Fibroblast of the conjunctiva (primary cell): Measurements from ENCODE around the gene GSTM1.
"Not testable (repeated sequence)": the region's sequence is repeated elsewhere in the genome, so short reads cannot be mapped to it uniquely, and the experiment has no call there.

Source experiments
- DNase-seq: peaks from one replicate; pipeline ENCODE4 v3.0.0-alpha.2; 2010; ENCODE audit warnings: low read depth

GSTM1 gene

GRCh38 chr1:109659997-109660690 is 27.5 kb upstream of the GSTM1 start:
- no peak for DNase-seq

- DNase-seq, result not testable (repeated sequence)
Measured at GRCh38 chr1:109660691-109661026, 27.0 kb upstream of the GSTM1 start.

- DNase-seq, result no peak
Measured at GRCh38 chr1:109661391-109661790, 26.2 kb upstream of the GSTM1 start.

GRCh38 chr1:109664671-109665070 is 22.9 kb upstream of the GSTM1 start:
- DNase-seq, result no peak

- peak; percentile 76 for DNase-seq
Measured at GRCh38 chr1:109667452-109668122, 20.0 kb upstream of the GSTM1 start, which contains the start of gene GSTM2. GSTM2 (plus strand) TSS chr1:109668057; CDS start chr1:109668116, 59 bp downstream.

- DNase-seq, result no peak
Measured at GRCh38 chr1:109668123-109668775, 19.4 kb upstream of the GSTM1 start.

- DNase-seq, result no peak
Measured at GRCh38 chr1:109669246-109669948, 18.2 kb upstream of the GSTM1 start.

GRCh38 chr1:109669949-109670302 is 17.7 kb upstream of the GSTM1 start:
- not testable (repeated sequence) for DNase-seq

- no peak for DNase-seq
Measured at GRCh38 chr1:109671067-109671466, 16.6 kb upstream of the GSTM1 start.

- DNase-seq, result not testable (repeated sequence)
Measured at GRCh38 chr1:109673861-109674260, 13.8 kb upstream of the GSTM1 start.

- not testable (repeated sequence) for DNase-seq
Measured at GRCh38 chr1:109676683-109677381, 10.8 kb upstream of the GSTM1 start.

GRCh38 chr1:109677459-109677858 is 10.2 kb upstream of the GSTM1 start:
- no peak for DNase-seq

- DNase-seq, result not testable (repeated sequence)
Measured at GRCh38 chr1:109678637-109679036, 9.0 kb upstream of the GSTM1 start.

- DNase-seq, result not testable (repeated sequence)
Measured at GRCh38 chr1:109684777-109685176, 2.8 kb upstream of the GSTM1 start.

GRCh38 chr1:109685399-109685798 is 2.2 kb upstream of the GSTM1 start:
- not testable (repeated sequence) for DNase-seq

- DNase-seq, result not testable (repeated sequence)
Measured at GRCh38 chr1:109685890-109686289, 1.7 kb upstream of the GSTM1 start.

- not testable (repeated sequence) for DNase-seq
Measured at GRCh38 chr1:109687109-109687508, 508 bp upstream of the GSTM1 start.

- no peak for DNase-seq
Measured at GRCh38 chr1:109689844-109690405, 2.3 kb downstream of the GSTM1 start.

GRCh38 chr1:109691759-109692158 is 4.1 kb downstream of the GSTM1 start:
- DNase-seq, result no peak

GRCh38 chr1:109694400-109694799 is 6.8 kb downstream of the GSTM1 start:
- DNase-seq, result not testable (repeated sequence)

- DNase-seq, result not testable (repeated sequence)
Measured at GRCh38 chr1:109695138-109695537, 7.5 kb downstream of the GSTM1 start.

- no peak for DNase-seq
Measured at GRCh38 chr1:109697066-109697465, 9.4 kb downstream of the GSTM1 start.
